HG03469 (cell line): Measurements from ENCODE around the gene VMP1.
A peak's percentile ranks its signal among the peaks of the same experiment; 100 is the strongest.
"Not testable (repeated sequence)": the region's sequence is repeated elsewhere in the genome, so short reads cannot be mapped to it uniquely, and the experiment has no call there.

ENCODE experiments used
- ATAC-seq: cut with Tn5 transposase; IDR thresholded peaks from one replicate; pipeline ENCODE4 v1.9.1; 2021; ENCODE audit warnings: mild to moderate bottlenecking, moderate library complexity, moderate number of reproducible peaks; ENCODE audit not compliant: unreplicated experiment

VMP1 gene

GRCh38 chr17:59837308-59838051 lies 130.0 kb downstream of the VMP1 start:
- peak; percentile 60 for ATAC-seq

DNA sequence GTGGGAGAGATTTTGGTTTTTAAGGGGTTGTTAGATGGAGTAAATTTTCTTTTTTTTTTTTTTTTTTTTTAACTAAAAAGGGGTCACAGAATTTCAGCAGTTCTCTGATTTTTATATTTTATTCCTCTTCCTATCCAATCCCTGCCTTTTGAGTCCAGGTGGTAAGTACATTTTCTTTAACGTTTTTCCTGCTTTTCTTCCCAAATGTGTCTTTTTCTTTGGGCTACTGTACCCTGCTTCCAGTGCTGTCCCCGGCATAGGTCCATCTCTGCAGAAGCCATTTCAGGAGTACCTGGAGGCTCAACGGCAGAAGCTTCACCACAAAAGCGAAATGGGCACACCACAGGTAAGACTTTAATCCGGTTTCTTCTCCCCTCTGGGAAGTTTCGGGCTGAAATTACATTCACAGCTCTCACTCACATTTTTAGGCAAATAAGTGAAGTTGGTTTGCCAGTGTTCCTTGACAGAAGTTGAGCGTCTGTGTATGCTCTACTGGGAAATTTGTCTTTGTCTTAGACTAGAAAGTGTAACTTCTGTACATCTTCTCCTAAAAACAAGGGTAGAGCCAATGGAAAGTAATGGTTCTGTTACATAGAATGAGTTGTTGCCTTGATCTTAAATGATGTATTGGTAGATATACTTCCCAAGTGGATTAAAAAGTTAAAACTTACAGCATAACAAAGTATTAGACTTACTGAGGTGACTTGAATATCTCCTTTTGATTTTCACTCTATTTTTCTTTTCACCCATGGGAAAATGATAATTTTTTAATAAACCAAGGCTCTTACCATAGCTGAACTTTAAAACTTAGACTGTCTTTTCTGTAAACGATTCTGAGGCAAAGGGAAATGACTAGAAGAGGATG lies 130.8 kb downstream of the VMP1 start:
- ATAC-seq: no peak

DNA sequence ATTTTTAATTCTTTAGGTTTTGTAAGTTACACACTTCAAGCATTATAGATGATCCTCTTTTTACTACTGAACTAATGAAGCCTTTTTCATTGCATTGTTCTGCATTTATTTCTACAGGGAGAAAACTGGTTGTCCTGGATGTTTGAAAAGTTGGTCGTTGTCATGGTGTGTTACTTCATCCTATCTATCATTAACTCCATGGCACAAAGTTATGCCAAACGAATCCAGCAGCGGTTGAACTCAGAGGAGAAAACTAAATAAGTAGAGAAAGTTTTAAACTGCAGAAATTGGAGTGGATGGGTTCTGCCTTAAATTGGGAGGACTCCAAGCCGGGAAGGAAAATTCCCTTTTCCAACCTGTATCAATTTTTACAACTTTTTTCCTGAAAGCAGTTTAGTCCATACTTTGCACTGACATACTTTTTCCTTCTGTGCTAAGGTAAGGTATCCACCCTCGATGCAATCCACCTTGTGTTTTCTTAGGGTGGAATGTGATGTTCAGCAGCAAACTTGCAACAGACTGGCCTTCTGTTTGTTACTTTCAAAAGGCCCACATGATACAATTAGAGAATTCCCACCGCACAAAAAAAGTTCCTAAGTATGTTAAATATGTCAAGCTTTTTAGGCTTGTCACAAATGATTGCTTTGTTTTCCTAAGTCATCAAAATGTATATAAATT lies 132.3 kb downstream of the VMP1 start:
- ATAC-seq: no peak

DNA sequence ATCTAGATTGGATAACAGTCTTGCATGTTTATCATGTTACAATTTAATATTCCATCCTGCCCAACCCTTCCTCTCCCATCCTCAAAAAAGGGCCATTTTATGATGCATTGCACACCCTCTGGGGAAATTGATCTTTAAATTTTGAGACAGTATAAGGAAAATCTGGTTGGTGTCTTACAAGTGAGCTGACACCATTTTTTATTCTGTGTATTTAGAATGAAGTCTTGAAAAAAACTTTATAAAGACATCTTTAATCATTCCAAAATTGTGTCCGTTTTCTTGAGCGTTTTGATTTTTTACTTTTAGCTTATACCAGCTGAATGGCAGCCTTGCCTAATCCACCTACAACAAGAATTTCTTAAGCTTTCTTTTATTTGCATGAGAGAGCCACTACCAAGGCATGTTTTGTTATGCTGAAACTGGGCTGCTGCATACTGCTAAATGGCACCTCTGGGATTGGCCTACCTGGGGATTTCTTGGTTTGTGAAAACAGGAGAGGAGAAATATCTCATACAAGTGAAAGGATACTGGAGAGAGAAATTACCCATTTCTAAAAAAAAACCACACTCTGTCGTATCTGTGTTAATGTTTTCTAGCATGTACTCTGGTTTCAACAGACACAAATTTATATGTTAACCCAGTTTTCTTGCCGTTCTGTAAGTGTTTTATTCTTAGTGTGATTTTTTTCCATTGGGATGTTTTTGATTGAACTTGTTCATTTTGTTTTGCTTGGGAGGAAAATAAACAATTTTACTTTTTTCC lies 133.1 kb downstream of the VMP1 start:
- no peak for ATAC-seq

DNA sequence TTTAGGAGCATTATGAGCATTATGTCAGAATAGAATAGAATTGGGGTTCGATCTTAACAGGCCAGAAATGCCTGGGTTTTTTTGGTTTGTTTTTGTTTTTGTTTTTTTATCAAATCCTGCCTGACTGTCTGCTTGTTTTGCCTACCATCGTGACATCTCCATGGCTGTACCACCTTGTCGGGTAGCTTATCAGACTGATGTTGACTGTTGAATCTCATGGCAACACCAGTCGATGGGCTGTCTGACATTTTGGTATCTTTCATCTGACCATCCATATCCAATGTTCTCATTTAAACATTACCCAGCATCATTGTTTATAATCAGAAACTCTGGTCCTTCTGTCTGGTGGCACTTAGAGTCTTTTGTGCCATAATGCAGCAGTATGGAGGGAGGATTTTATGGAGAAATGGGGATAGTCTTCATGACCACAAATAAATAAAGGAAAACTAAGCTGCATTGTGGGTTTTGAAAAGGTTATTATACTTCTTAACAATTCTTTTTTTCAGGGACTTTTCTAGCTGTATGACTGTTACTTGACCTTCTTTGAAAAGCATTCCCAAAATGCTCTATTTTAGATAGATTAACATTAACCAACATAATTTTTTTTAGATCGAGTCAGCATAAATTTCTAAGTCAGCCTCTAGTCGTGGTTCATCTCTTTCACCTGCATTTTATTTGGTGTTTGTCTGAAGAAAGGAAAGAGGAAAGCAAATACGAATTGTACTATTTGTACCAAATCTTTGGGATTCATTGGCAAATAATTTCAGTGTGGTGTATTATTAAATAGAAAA lies 133.8 kb downstream of the VMP1 start:
- ATAC-seq: not testable (repeated sequence)

DNA sequence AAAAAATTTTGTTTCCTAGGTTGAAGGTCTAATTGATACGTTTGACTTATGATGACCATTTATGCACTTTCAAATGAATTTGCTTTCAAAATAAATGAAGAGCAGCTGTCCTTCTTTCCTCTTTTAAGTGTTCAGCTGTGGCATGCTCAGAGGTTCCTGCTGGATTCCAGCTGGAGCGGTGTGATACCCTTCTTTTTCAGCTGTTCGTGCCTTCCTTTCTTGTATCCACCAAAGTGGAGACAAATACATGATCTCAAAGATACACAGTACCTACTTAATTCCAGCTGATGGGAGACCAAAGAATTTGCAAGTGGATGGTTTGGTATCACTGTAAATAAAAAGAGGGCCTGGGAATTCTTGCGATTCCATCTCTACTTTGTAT lies 134.4 kb downstream of the VMP1 start:
- ATAC-seq: not testable (repeated sequence)

DNA sequence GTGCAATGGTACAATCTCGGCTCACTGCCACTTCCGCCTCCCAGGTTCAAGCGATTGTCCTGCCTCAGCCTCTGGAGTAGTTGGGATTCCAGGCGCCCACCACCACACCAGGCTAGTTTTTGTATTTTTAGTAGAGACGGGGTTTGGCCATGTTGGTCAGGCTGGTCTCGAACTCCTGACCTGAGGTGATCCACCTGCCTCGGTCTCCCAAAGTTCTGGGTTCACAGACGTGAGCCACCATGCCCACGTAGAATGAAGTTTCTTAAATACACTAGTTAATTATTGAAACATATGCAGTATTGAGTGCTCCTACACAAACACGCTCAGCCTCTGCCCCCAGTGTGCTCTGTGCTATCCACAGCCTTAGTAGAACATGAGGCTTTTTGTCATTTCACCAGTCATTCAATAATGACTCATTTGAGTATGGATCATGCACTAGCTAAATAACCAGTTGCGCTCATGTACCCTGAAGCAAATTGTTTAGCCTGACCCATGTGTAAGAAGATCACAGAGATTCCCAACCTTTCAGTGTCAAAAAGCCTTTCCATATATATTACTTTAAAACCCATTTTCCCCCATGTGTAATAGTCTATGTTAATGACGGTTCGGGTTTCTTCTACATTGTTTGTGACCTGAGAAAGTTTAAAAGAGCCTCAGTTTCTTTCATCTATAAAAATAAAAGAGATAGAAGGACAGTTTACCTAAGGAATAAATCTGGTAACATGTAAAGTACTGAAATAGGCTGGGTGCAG lies 135.6 kb downstream of the VMP1 start:
- ATAC-seq: peak; percentile 33

- no peak for ATAC-seq
Measured at GRCh38 chr17:59844884-59845594, 137.6 kb downstream of the VMP1 start.

- no peak for ATAC-seq
Measured at GRCh38 chr17:59845595-59846393, 138.3 kb downstream of the VMP1 start.

GRCh38 chr17:59846394-59847165 lies 139.1 kb downstream of the VMP1 start:
- ATAC-seq: no peak

- ATAC-seq: no peak
Measured at GRCh38 chr17:59848385-59848668, 140.9 kb downstream of the VMP1 start.

- ATAC-seq: no peak
Measured at GRCh38 chr17:59848778-59849177, 141.3 kb downstream of the VMP1 start.

DNA sequence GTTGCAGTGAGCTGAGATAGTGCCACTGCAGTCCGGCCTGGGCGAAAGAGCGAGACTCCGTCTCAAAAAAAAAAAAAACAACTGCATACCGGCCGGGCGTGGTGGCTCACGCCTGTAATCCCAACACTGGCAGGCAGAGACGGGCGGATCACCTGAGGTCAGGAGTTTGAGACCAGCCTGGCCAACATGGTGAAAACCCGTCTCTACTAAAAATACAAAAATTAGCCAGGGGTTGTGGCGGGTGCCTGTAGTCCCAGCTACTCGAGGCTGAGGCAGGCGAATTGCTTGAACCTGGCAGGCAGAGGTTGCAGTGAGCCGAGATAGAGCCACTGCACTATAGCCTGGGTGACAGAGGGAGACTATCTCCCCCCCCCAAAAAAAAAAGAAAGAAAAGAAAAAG lies 142.9 kb downstream of the VMP1 start:
- ATAC-seq: not testable (repeated sequence)

GRCh38 chr17:59851439-59852375 lies 144.3 kb downstream of the VMP1 start:
- no peak for ATAC-seq

DNA sequence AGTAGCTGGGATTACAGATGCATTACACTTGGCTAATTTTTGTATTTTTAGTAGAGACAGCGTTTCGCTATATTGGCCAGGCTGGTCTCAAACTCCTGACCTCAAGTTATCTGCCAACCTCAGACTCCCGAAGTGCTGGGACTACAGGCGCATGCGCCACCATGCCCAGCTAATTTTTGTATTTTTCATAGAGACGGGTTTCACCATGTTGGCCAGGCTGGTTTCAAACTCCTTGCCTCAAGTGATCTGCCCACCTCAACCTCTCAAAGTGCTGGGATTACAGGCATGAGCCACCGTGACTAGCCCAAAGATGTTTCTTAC lies 145.4 kb downstream of the VMP1 start:
- ATAC-seq: not testable (repeated sequence)

- ATAC-seq: no peak
Measured at GRCh38 chr17:59853168-59853918, 145.9 kb downstream of the VMP1 start.
